ENCODE results near the gene CHRNA5. TPM values are rescaled to one million over a fixed set of nuclear protein-coding genes. Genes with fewer than 3 reads are reported as not detected.

Gene CHRNA5
- total and polyA plus RNA-seq, 2 donors from 2014 or later: 0.41 to 0.76 TPM

GRCh38 chr15:78625606-78626280, 60.4 kb downstream of the CHRNA5 start:
- TF ChIP-seq CTCF (IDR thresholded peaks at IDR 0.05; ENCODE audit: borderline replicate concordance, extremely low read depth, insufficient read depth): no peak
- Histone ChIP-seq H3K4me1 (ENCODE audit: control insufficient read depth in 2 of 3, insufficient read depth in 2 of 3, low read depth in 1 of 3, low read length in 3 of 3) (no peaks in the 10 kb centered on the region), H3K27ac (ENCODE audit: low read depth in 2 of 2, low read length in 2 of 2) (no peak overlapping the region), H3K27me3 (ENCODE audit: control insufficient read depth, insufficient read depth, low read length) (no peaks in the 10 kb centered on the region), H3K36me3 (ENCODE audit: control insufficient read depth in 2 of 3, insufficient read depth in 3 of 3, low read length in 3 of 3) (no peaks in the 10 kb centered on the region), H3K9me3 (ENCODE audit: control insufficient read depth in 2 of 3, insufficient read depth in 1 of 3, low read length in 3 of 3) (no peaks in the 10 kb centered on the region), H3K4me3 (ENCODE audit: low read length in 3 of 3) (no peak overlapping the region), H3K9ac (ENCODE audit: low read length in 3 of 3) (no peak overlapping the region)
- DNase-seq: no peak
- FAIRE-seq: no peak
- intact Hi-C loops (cut with DNase I): no loop called here

DNA sequence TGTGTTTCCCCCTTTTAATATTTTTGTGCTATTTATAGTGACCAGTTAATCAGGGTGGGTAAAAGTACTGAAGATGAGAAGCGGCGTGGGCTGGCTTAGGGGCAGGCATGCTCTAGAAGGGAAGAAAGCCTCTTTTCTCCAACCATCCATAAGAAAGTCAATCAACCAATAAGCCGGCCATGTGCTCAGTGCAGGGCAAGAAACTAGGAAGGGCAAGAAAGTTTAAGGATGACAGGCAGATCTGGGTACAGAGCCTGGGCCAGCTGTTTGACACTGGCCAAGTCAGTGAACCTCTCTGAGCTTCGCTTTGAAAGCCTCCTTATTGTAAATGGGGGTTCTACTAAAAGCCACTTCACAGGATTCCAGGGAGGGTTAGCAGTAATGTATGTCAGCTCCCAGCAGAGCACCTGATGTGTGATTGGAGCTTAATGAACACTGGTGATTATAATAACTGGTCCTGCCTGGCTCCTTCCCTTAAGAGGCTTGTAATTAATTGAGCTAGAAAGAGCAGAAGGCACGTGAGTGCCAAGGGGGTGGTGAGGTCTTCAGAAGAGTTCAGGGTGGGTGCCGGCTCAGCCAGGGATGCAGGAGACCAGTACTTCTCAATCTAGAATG, 61.2 kb downstream of the CHRNA5 start:
- intact Hi-C loops (cut with DNase I): no loop called here
- no peaks in the 10 kb centered on the region for H3K4me1 ChIP-seq (ENCODE audit: control insufficient read depth in 2 of 3, insufficient read depth in 2 of 3, low read depth in 1 of 3, low read length in 3 of 3)
- no peaks in the 10 kb centered on the region for H3K27me3 ChIP-seq (ENCODE audit: control insufficient read depth, insufficient read depth, low read length)
- H3K27ac ChIP-seq (ENCODE audit: low read depth in 2 of 2, low read length in 2 of 2): no peak overlapping the region
- no peak overlapping the region for H3K9ac ChIP-seq (ENCODE audit: low read length in 3 of 3)
- no peak for TF ChIP-seq CTCF (IDR thresholded peaks at IDR 0.05; ENCODE audit: borderline replicate concordance, extremely low read depth, insufficient read depth)
- no peaks in the 10 kb centered on the region for H3K9me3 ChIP-seq (ENCODE audit: control insufficient read depth in 2 of 3, insufficient read depth in 1 of 3, low read length in 3 of 3)
- no peaks in the 10 kb centered on the region for H3K36me3 ChIP-seq (ENCODE audit: control insufficient read depth in 2 of 3, insufficient read depth in 3 of 3, low read length in 3 of 3)
- DNase-seq (no peak), FAIRE-seq (no peak)
- no peak overlapping the region for H3K4me3 ChIP-seq (ENCODE audit: low read length in 3 of 3)

GRCh38 chr15:78627348-78627747, 62.0 kb downstream of the CHRNA5 start:
- no peak for TF ChIP-seq CTCF (IDR thresholded peaks at IDR 0.05; ENCODE audit: borderline replicate concordance, extremely low read depth, insufficient read depth)
- Histone ChIP-seq H3K4me3 (ENCODE audit: low read length in 3 of 3) (no peak overlapping the region), H3K9ac (ENCODE audit: low read length in 3 of 3) (no peak overlapping the region), H3K4me1 (ENCODE audit: control insufficient read depth in 2 of 3, insufficient read depth in 2 of 3, low read depth in 1 of 3, low read length in 3 of 3) (no peaks in the 10 kb centered on the region), H3K9me3 (ENCODE audit: control insufficient read depth in 2 of 3, insufficient read depth in 1 of 3, low read length in 3 of 3) (no peaks in the 10 kb centered on the region), H3K27me3 (ENCODE audit: control insufficient read depth, insufficient read depth, low read length) (no peaks in the 10 kb centered on the region), H3K36me3 (ENCODE audit: control insufficient read depth in 2 of 3, insufficient read depth in 3 of 3, low read length in 3 of 3) (no peaks in the 10 kb centered on the region), H3K27ac (ENCODE audit: low read depth in 2 of 2, low read length in 2 of 2) (no peak overlapping the region)
- no peak for DNase-seq
- intact Hi-C loops (cut with DNase I): no loop called here
- no peak for FAIRE-seq
